ENCODE results near the gene TAS2R1. TPM values are rescaled to one million over a fixed set of nuclear protein-coding genes. Genes with fewer than 3 reads are reported as not detected.

The TAS2R1 gene
- total and polyA plus RNA-seq, 10 donors: 0.17 TPM; not detected in 9

GRCh38 chr5:9596824-9597223, 33.3 kb downstream of the TAS2R1 start:
- WGBS, 5 donors: 13 to 26% (median 20%) methylated on average over 4 of the region's 4 CpGs
- DNase-seq: no peak
- H3K9me3 ChIP-seq: no peaks in the 10 kb centered on the region
- no peak overlapping the region for H3K27ac ChIP-seq
- no peaks in the 10 kb centered on the region for H3K4me1 ChIP-seq
- no peaks in the 10 kb centered on the region for H3K27me3 ChIP-seq (replicated peaks in 1 of 7)
- no peaks in the 10 kb centered on the region for H3K36me3 ChIP-seq
- TF ChIP-seq POLR2A (IDR thresholded peaks at IDR 0.05) (no peak), CTCF (IDR thresholded peaks at IDR 0.05 in 8 of 11, conservative IDR thresholded peaks at IDR 0.05 in 3 of 11) (no peak)
- intact Hi-C loops (cut with DNase I; ENCODE audit: low total_unique reads): no loop called here
- H3K4me3 ChIP-seq: no peak overlapping the region

- Histone ChIP-seq H3K9me3 (no peaks in the 10 kb centered on the region), H3K36me3 (no peaks in the 10 kb centered on the region), H3K27me3 (replicated peaks in 1 of 7) (no peaks in the 10 kb centered on the region), H3K27ac (no peak overlapping the region), H3K4me1 (no peaks in the 10 kb centered on the region), H3K4me3 (no peak overlapping the region)
- intact Hi-C loops (cut with DNase I; ENCODE audit: low total_unique reads): no loop called here
- 25 to 44% (median 36%) methylated on average over 6 of the region's 6 CpGs for WGBS, 5 donors
- no peak for DNase-seq
- no peak for TF ChIP-seq POLR2AphosphoS5 (IDR thresholded peaks at IDR 0.05)
- no peak for TF ChIP-seq CTCF (IDR thresholded peaks at IDR 0.05 in 8 of 11, conservative IDR thresholded peaks at IDR 0.05 in 3 of 11)
- no peak for TF ChIP-seq POLR2A (IDR thresholded peaks at IDR 0.05)
Observed at GRCh38 chr5:9596171-9596780, 33.9 kb downstream of the TAS2R1 start.

GRCh38 chr5:9594913-9595312, 35.2 kb downstream of the TAS2R1 start:
- Histone ChIP-seq H3K4me3 (no peak overlapping the region), H3K4me1 (no peaks in the 10 kb centered on the region), H3K27ac (no peak overlapping the region), H3K27me3 (replicated peaks in 1 of 7) (no peaks in the 10 kb centered on the region), H3K9me3 (no peaks in the 10 kb centered on the region), H3K36me3 (no peaks in the 10 kb centered on the region)
- intact Hi-C loops (cut with DNase I; ENCODE audit: low total_unique reads): no loop called here
- TF ChIP-seq CTCF (IDR thresholded peaks at IDR 0.05 in 8 of 11, conservative IDR thresholded peaks at IDR 0.05 in 3 of 11) (no peak), POLR2A (IDR thresholded peaks at IDR 0.05) (no peak), POLR2AphosphoS5 (IDR thresholded peaks at IDR 0.05) (no peak)
- DNase-seq: no peak

GRCh38 chr5:9589049-9589835, 40.9 kb downstream of the TAS2R1 start:
- Histone ChIP-seq H3K4me3 (no peak overlapping the region), H3K27ac (no peak overlapping the region), H3K4me1 (no peaks in the 10 kb centered on the region), H3K9me3 (peaks cover 0 to 18% (median 0%) of the 10 kb centered on the region in 8 donors), H3K36me3 (no peaks in the 10 kb centered on the region), H3K27me3 (replicated peaks in 1 of 7) (no peaks in the 10 kb centered on the region)
- 71 to 85% (median 81%) methylated on average over 7 of the region's 7 CpGs for WGBS, 5 donors
- no peak for DNase-seq
- intact Hi-C loops (cut with DNase I; ENCODE audit: low total_unique reads): no loop called here
- no peak for TF ChIP-seq POLR2A (IDR thresholded peaks at IDR 0.05)
- no peak for TF ChIP-seq CTCF (IDR thresholded peaks at IDR 0.05 in 8 of 11, conservative IDR thresholded peaks at IDR 0.05 in 3 of 11)
- TF ChIP-seq POLR2AphosphoS5 (IDR thresholded peaks at IDR 0.05): no peak
